HEK293 (cell line): Measurements from ENCODE around the gene VSIG1.

ENCODE experiments used
- CTCF ChIA-PET: fragments of 350-600 bp; formaldehyde crosslinking; extraction: SDS; loops from one replicate; lab custom pipeline; 2021; ENCODE audit warnings: antibody characterized with exemption; lab: Yijun Ruan, JAX
- POLR2A ChIA-PET: fragments of 300-600 bp; formaldehyde crosslinking; extraction: SDS; loops from one replicate; lab custom pipeline; 2020; ENCODE audit warnings: antibody characterized with exemption, inconsistent platforms; lab: Yijun Ruan, JAX
- H3K27ac ChIP-seq: fragments of 200-500 bp; sonication (Bioruptor generic); 2 replicates; pipeline ENCODE4 v1.5.1; 2014; ENCODE audit warnings: low read depth, low read length, control low read depth, inconsistent platforms; ENCODE audit errors: extremely low read depth
- H3K36me3 ChIP-seq, 2 experiments: fragments of 200-500 bp in 1 of 2; sonication (Bioruptor generic) in 1 of 2; 1 replicate in 1 of 2; 2 replicates in 1 of 2; pipeline ENCODE4 v1.5.1; 2014 to 2017; ENCODE audit warnings: inconsistent platforms in 2 of 2, low read length in 2 of 2; ENCODE audit not compliant: control insufficient read depth in 2 of 2, insufficient read depth in 1 of 2
- H3K4me1 ChIP-seq: fragments of 200-500 bp; sonication (Bioruptor generic); 2 replicates; pipeline ENCODE4 v1.5.1; 2014; ENCODE audit warnings: mild to moderate bottlenecking, low read length, inconsistent platforms; ENCODE audit not compliant: control insufficient read depth, insufficient read depth
- H3K4me3 ChIP-seq: 2 replicates; pipeline ENCODE4 v1.5.1; 2011; ENCODE audit warnings: low read depth, mild to moderate bottlenecking, control low read depth, low read length, moderate library complexity
- H3K9me3 ChIP-seq: fragments of 200-500 bp; sonication (Bioruptor generic); 2 replicates; pipeline ENCODE4 v1.5.1; 2014; ENCODE audit warnings: low read depth, low read length, inconsistent platforms; ENCODE audit not compliant: control insufficient read depth, insufficient read depth
- AEBP2 ChIP-seq: fragments of 450-650 bp; formaldehyde crosslinking; IDR thresholded peaks from 2 replicates; pipeline ENCODE4 v1.5.1; 2016; ENCODE audit warnings: missing biosample characterization, missing genetic modification characterization, borderline replicate concordance
- HOXC10 ChIP-seq: sonication (generic); formaldehyde crosslinking; IDR thresholded peaks from 2 replicates; pipeline ENCODE4 v1.8.1; 2023; ENCODE audit warnings: mild to moderate bottlenecking, missing genetic modification reagents
- MYNN ChIP-seq: fragments of 450-650 bp; formaldehyde crosslinking; IDR thresholded peaks from 2 replicates; pipeline ENCODE4 v1.5.1; 2016; ENCODE audit warnings: missing biosample characterization, missing genetic modification characterization, borderline replicate concordance
- MZF1 ChIP-seq: fragments of 450-650 bp; formaldehyde crosslinking; IDR thresholded peaks from 2 replicates; pipeline ENCODE4 v1.5.1; 2017; ENCODE audit warnings: missing biosample characterization, missing genetic modification characterization, borderline replicate concordance
- PATZ1 ChIP-seq: fragments of 450-650 bp; formaldehyde crosslinking; IDR thresholded peaks from 2 replicates; pipeline ENCODE4 v1.5.1; 2016; ENCODE audit warnings: missing biosample characterization, missing genetic modification characterization
- PRDM1 ChIP-seq: fragments of 450-650 bp; formaldehyde crosslinking; IDR thresholded peaks from 2 replicates; pipeline ENCODE4; 2016; ENCODE audit warnings: missing biosample characterization, missing genetic modification characterization
- PRDM6 ChIP-seq: fragments of 450-650 bp; formaldehyde crosslinking; IDR thresholded peaks from 2 replicates; pipeline ENCODE4 v1.5.1; 2017; ENCODE audit warnings: missing biosample characterization, missing genetic modification characterization
- SP3 ChIP-seq: fragments of 450-650 bp; formaldehyde crosslinking; IDR thresholded peaks from 2 replicates; pipeline ENCODE4 v1.5.1; 2016; ENCODE audit warnings: missing biosample characterization, missing genetic modification characterization
- ZBTB26 ChIP-seq: fragments of 450-650 bp; formaldehyde crosslinking; optimal IDR thresholded peaks from 2 replicates; pipeline ENCODE3; 2016; ENCODE audit warnings: missing biosample characterization, mild to moderate bottlenecking, missing genetic modification characterization
- ZNF133 ChIP-seq: fragments of 450-650 bp; formaldehyde crosslinking; IDR thresholded peaks from 2 replicates; pipeline ENCODE4 v1.5.1; 2016; ENCODE audit warnings: missing biosample characterization, missing genetic modification characterization
- ZNF138 ChIP-seq: fragments of 450-650 bp; formaldehyde crosslinking; IDR thresholded peaks from 2 replicates; pipeline ENCODE4 v1.5.1; 2016; ENCODE audit warnings: missing biosample characterization, missing genetic modification characterization, borderline replicate concordance
- ZNF302 ChIP-seq: fragments of 450-650 bp; formaldehyde crosslinking; IDR thresholded peaks from 2 replicates; pipeline ENCODE4 v1.5.1; 2016; ENCODE audit warnings: missing biosample characterization, missing genetic modification characterization, low read depth
- ZNF391 ChIP-seq: fragments of 450-650 bp; formaldehyde crosslinking; IDR thresholded peaks from 2 replicates; pipeline ENCODE4 v1.5.1; 2016; ENCODE audit warnings: low read depth, missing biosample characterization, missing genetic modification characterization, borderline replicate concordance
- ZNF394 ChIP-seq: fragments of 450-650 bp; formaldehyde crosslinking; IDR thresholded peaks from 2 replicates; pipeline ENCODE4 v1.5.1; 2016; ENCODE audit warnings: missing biosample characterization, missing genetic modification characterization, mild to moderate bottlenecking, moderate library complexity, borderline replicate concordance
- ZNF514 ChIP-seq: fragments of 450-650 bp; formaldehyde crosslinking; IDR thresholded peaks from 2 replicates; pipeline ENCODE4 v1.5.1; 2016; ENCODE audit warnings: missing biosample characterization, missing genetic modification characterization
- ZNF600 ChIP-seq: fragments of 450-650 bp; formaldehyde crosslinking; IDR thresholded peaks from 2 replicates; pipeline ENCODE4 v1.5.1; 2016; ENCODE audit warnings: missing biosample characterization, missing genetic modification characterization
- ZNF654 ChIP-seq: fragments of 450-650 bp; formaldehyde crosslinking; IDR thresholded peaks from 2 replicates; pipeline ENCODE4 v1.5.1; 2016; ENCODE audit warnings: low read depth, missing biosample characterization, missing genetic modification characterization
- ZNF76 ChIP-seq: fragments of 450-650 bp; formaldehyde crosslinking; IDR thresholded peaks from 2 replicates; pipeline ENCODE4; 2016; ENCODE audit warnings: low read depth, missing biosample characterization, missing genetic modification characterization, borderline replicate concordance
- ZNF777 ChIP-seq: fragments of 450-650 bp; formaldehyde crosslinking; IDR thresholded peaks from 2 replicates; pipeline ENCODE4 v1.5.1; 2017; ENCODE audit warnings: missing biosample characterization, missing genetic modification characterization, borderline replicate concordance
- ZNF830 ChIP-seq: fragments of 450-650 bp; IDR thresholded peaks from 2 replicates; pipeline ENCODE4 v1.5.0; 2018; ENCODE audit warnings: missing biosample characterization, missing genetic modification characterization, low read depth, mild to moderate bottlenecking, moderate library complexity
- ZSCAN23 ChIP-seq: fragments of 450-650 bp; formaldehyde crosslinking; IDR thresholded peaks from 2 replicates; pipeline ENCODE4 v1.5.1; 2016; ENCODE audit warnings: missing biosample characterization, missing genetic modification characterization
- ZSCAN4 ChIP-seq: fragments of 450-650 bp; formaldehyde crosslinking; IDR thresholded peaks from 2 replicates; pipeline ENCODE4 v1.5.1; 2017; ENCODE audit warnings: missing biosample characterization, missing genetic modification characterization
- TF ChIP-seq, protein P1 (sequence below): fragments of 450-650 bp; formaldehyde crosslinking; IDR thresholded peaks from 2 replicates; pipeline ENCODE4 v1.5.1; 2016; ENCODE audit warnings: missing biosample characterization, missing genetic modification characterization

VSIG1 gene

DNA sequence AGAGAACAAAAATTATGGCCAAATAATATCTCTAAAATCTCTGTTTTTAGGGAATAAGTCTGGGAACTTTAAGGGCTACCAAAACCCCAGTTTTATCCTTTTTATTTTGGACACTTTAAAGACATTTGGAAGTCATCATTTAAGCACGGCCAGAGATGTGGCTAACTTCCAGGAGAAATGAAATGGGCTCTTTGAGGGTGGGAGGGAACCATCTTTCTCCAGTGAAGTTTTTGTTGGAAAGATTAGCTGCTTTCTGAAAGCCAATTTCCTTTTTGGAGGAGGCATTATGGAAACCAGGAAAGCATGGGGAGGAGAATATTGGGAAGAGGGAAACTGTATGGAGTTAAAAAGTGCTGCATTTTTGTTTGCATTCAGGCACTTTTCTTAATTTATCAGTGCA is 4.8 kb downstream of the VSIG1 start (continued):
- TF ChIP-seq, protein P1, sequence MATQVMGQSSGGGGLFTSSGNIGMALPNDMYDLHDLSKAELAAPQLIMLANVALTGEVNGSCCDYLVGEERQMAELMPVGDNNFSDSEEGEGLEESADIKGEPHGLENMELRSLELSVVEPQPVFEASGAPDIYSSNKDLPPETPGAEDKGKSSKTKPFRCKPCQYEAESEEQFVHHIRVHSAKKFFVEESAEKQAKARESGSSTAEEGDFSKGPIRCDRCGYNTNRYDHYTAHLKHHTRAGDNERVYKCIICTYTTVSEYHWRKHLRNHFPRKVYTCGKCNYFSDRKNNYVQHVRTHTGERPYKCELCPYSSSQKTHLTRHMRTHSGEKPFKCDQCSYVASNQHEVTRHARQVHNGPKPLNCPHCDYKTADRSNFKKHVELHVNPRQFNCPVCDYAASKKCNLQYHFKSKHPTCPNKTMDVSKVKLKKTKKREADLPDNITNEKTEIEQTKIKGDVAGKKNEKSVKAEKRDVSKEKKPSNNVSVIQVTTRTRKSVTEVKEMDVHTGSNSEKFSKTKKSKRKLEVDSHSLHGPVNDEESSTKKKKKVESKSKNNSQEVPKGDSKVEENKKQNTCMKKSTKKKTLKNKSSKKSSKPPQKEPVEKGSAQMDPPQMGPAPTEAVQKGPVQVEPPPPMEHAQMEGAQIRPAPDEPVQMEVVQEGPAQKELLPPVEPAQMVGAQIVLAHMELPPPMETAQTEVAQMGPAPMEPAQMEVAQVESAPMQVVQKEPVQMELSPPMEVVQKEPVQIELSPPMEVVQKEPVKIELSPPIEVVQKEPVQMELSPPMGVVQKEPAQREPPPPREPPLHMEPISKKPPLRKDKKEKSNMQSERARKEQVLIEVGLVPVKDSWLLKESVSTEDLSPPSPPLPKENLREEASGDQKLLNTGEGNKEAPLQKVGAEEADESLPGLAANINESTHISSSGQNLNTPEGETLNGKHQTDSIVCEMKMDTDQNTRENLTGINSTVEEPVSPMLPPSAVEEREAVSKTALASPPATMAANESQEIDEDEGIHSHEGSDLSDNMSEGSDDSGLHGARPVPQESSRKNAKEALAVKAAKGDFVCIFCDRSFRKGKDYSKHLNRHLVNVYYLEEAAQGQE, result no peak
- TF ChIP-seq SP3 (tag by site-specific recombination), result no peak
- TF ChIP-seq PRDM1 (tag by site-specific recombination), result no peak
- no peak for TF ChIP-seq PATZ1 (tag by site-specific recombination)
- no peak for TF ChIP-seq ZNF830 (tag by site-specific recombination)
- TF ChIP-seq ZNF133 (tag by site-specific recombination), result no peak
- TF ChIP-seq PRDM6 (tag by site-specific recombination), result no peak
- no peak for TF ChIP-seq ZSCAN4 (tag by site-specific recombination)
- TF ChIP-seq ZNF138 (tag by site-specific recombination), result no peak
- TF ChIP-seq ZNF394 (tag by site-specific recombination), result no peak
- no peak for TF ChIP-seq ZNF600 (tag by site-specific recombination)
- TF ChIP-seq MZF1 (tag by site-specific recombination), result no peak
- TF ChIP-seq MYNN (tag by site-specific recombination), result no peak
- TF ChIP-seq, all 188 proteins: peak for 0

DNA sequence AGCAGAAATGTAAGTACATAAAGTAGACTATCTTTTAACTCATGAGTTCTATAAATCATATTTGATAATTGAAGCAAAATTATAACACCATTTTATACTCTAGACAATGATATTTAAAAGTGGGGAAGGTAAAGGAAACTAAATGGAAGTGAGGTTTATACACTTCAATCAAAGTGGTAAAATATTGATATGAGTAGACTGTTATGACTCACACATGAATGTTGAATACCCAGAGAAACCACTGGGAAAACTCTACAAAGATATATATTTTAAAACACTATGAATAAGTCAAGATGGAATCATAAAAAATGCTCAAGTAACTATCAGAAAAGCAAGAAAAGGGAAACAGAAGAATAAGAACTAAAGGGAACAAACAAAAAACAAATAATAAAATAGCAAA is 8.4 kb downstream of the VSIG1 start:
- H3K9me3 ChIP-seq, result no peaks in the 10 kb centered on the region
- TF ChIP-seq ZBTB26 (tag by site-specific recombination) (no peak), ZNF654 (tag by site-specific recombination) (no peak), AEBP2 (tag by site-specific recombination) (no peak), ZNF391 (no peak), ZNF514 (no peak), ZNF777 (tag by site-specific recombination) (no peak), ZSCAN23 (tag by site-specific recombination) (no peak), ZNF76 (tag by site-specific recombination) (no peak), ZNF600 (tag by site-specific recombination) (no peak), HOXC10 (no peak), ZNF302 (tag by site-specific recombination) (no peak)
- CTCF ChIA-PET, result interaction anchor here (0.6 kb wide), 1 partner anchor 147 kb away, joined by 3 read pairs; no protein-coding TSS in a partner anchor
- no peak overlapping the region for H3K27ac ChIP-seq
- no peaks in the 10 kb centered on the region for H3K4me1 ChIP-seq
- no peak overlapping the region for H3K4me3 ChIP-seq
- POLR2A ChIA-PET, result no interaction called here
- no peaks in the 10 kb centered on the region for H3K36me3 ChIP-seq
